MCF 10A (cell line): ENCODE data around the gene PER3. TPM values are rescaled to one million over a fixed set of nuclear protein-coding genes. Genes with fewer than 3 reads are reported as not detected.

Experiments
- BruUV-seq: library from RNA; stranded (reverse); fragments of 400-500 nt; replicated peaks from 2 replicates; lab custom pipeline; 2021; lab: Mats Ljungman, UMichigan
- CTCF ChIA-PET: fragments of 300-600 bp; sonication (Branson Sonifier 250); formaldehyde crosslinking; extraction: SDS; loops from one replicate; lab custom pipeline; 2021; ENCODE audit warnings: antibody characterized with exemption, inconsistent platforms; lab: Yijun Ruan, JAX
- POLR2A ChIA-PET: fragments of 300-600, 350-650 bp; sonication (Branson Sonifier 250); formaldehyde crosslinking; extraction: SDS; loops from one replicate; lab custom pipeline; 2020; ENCODE audit warnings: antibody characterized with exemption, inconsistent platforms; lab: Yijun Ruan, JAX
- DNase-seq: peaks from one replicate; pipeline ENCODE4 v3.0.0-alpha.2; 2018; ENCODE audit not compliant: unreplicated experiment
- H3K27ac Mint-ChIP-seq: one replicate; pipeline ENCODE4 v1.8.0; 2022; ENCODE audit warnings: mild to moderate bottlenecking, low read depth, mixed read lengths; ENCODE audit not compliant: unreplicated experiment
- H3K27me3 Mint-ChIP-seq: one replicate; pipeline ENCODE4 v1.8.0; 2022; ENCODE audit warnings: mixed read lengths; ENCODE audit not compliant: insufficient read depth, unreplicated experiment
- H3K36me3 Mint-ChIP-seq: one replicate; pipeline ENCODE4 v1.8.0; 2022; ENCODE audit warnings: mild to moderate bottlenecking, moderate library complexity, mixed read lengths; ENCODE audit not compliant: insufficient read depth, unreplicated experiment
- H3K4me1 Mint-ChIP-seq: one replicate; pipeline ENCODE4 v1.8.0; 2022; ENCODE audit warnings: mixed read lengths; ENCODE audit not compliant: insufficient read depth, unreplicated experiment
- H3K4me3 Mint-ChIP-seq: one replicate; pipeline ENCODE4 v1.8.0; 2022; ENCODE audit warnings: mild to moderate bottlenecking, moderate library complexity, mixed read lengths; ENCODE audit not compliant: unreplicated experiment
- H3K9me3 Mint-ChIP-seq: one replicate; pipeline ENCODE4 v1.8.0; 2022; ENCODE audit warnings: mixed read lengths; ENCODE audit not compliant: unreplicated experiment
- intact Hi-C: fragments of 100-400 bp; cut with micrococcal nuclease; formaldehyde crosslinking; loops from 2 replicates; pipeline ENCODE4 v1.14.1; 2022
- total RNA-seq: library from RNA; stranded (reverse); gene quantifications from 2 replicates; pipeline ENCODE4 v1.2.3, GENCODE V29; 2022
- TF ChIP-seq, protein P1 (sequence below): fragments of 200-600 bp; IDR thresholded peaks from one replicate; pipeline ENCODE4 v1.8.0; 2022; ENCODE audit warnings: antibody characterized with exemption, mild to moderate bottlenecking; ENCODE audit not compliant: unreplicated experiment

PER3 gene
- total RNA-seq, 1 experiment from 2014 or later, result 0.84 TPM

DNA sequence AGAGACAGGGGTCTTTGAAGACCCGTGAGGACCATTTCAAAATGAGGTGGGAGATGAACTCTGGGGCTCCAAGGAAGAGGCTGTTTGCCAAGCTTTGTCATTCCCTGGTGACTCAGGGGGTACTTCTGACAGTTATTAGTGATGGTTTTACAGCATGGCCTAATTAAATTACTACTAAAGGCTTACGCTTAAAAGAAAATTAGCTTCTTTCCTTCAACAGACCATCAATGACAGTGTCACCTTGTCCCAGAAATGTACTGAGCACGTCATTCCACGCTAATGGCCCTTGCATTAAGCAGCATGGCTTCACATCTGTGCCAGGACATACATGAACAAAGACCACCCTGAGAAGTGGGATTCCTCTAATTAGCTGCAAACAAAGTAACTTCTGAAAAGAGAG is 73.9 kb downstream of the PER3 start:
- Mint-ChIP-seq H3K36me3 (peaks cover 7% of the 10 kb centered on the region), H3K4me1 (no peaks in the 10 kb centered on the region), H3K4me3 (no peak overlapping the region), H3K9me3 (no peaks in the 10 kb centered on the region), H3K27ac (no peak overlapping the region), H3K27me3 (no peaks in the 10 kb centered on the region)
- ChIA-PET CTCF (no interaction called here), POLR2A (no interaction called here)
- DNase-seq, result no peak
- intact Hi-C loops, result no loop called here
- BruUV-seq, result no TSS peak
- TF ChIP-seq, protein P1, sequence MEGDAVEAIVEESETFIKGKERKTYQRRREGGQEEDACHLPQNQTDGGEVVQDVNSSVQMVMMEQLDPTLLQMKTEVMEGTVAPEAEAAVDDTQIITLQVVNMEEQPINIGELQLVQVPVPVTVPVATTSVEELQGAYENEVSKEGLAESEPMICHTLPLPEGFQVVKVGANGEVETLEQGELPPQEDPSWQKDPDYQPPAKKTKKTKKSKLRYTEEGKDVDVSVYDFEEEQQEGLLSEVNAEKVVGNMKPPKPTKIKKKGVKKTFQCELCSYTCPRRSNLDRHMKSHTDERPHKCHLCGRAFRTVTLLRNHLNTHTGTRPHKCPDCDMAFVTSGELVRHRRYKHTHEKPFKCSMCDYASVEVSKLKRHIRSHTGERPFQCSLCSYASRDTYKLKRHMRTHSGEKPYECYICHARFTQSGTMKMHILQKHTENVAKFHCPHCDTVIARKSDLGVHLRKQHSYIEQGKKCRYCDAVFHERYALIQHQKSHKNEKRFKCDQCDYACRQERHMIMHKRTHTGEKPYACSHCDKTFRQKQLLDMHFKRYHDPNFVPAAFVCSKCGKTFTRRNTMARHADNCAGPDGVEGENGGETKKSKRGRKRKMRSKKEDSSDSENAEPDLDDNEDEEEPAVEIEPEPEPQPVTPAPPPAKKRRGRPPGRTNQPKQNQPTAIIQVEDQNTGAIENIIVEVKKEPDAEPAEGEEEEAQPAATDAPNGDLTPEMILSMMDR, result no peak

DNA sequence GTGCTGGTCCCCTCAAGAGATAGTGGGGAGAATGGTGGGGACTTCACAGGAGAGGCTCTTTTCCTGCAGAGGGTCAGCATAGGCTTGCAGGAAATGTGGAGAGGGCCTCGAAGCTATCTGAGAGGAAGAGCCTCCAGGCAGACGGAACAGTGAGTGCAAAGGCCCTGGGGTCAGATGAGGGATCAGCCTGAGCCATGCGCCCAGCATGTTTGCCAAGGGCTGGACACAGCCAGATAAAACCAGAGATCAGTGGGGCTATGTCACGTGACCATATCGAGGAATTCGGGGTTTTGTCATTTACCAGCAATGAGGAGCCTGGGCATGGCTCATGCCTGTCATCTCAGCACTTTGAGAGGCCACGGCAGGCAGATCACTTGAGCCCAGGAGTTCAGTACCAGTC is 75.3 kb downstream of the PER3 start:
- POLR2A ChIA-PET, result no interaction called here
- BruUV-seq, result no TSS peak
- TF ChIP-seq, protein P1, result no peak
- H3K36me3 Mint-ChIP-seq, result peaks cover 7% of the 10 kb centered on the region
- H3K4me1 Mint-ChIP-seq, result no peaks in the 10 kb centered on the region
- H3K4me3 Mint-ChIP-seq, result no peak overlapping the region
- DNase-seq, result no peak
- no peaks in the 10 kb centered on the region for H3K27me3 Mint-ChIP-seq
- intact Hi-C loops, result no loop called here
- CTCF ChIA-PET, result no interaction called here
- H3K9me3 Mint-ChIP-seq, result no peaks in the 10 kb centered on the region
- H3K27ac Mint-ChIP-seq, result no peak overlapping the region

DNA sequence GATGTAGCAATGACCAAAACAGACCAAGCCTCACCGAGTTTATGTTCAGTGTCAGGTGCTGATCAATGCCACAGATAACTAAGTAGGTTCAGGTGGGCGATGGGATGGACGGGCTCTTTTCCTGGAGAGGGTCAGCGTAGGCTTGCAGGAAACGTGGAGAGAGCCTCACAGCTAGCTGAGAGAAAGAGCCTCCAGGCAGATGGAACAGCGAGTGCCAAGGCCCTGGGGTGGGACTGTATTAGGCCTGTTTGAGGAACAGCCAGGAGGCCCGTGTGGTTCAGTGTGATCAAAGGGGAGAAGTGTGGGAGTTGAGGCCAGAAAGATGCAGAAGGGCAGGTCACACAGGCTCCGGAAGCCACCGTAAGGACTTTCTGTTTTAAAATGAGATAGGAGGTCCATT is 76.0 kb downstream of the PER3 start:
- intact Hi-C loops, result no loop called here
- Mint-ChIP-seq H3K4me1 (no peaks in the 10 kb centered on the region), H3K4me3 (no peak overlapping the region), H3K27ac (no peak overlapping the region), H3K27me3 (no peaks in the 10 kb centered on the region), H3K36me3 (peaks cover 7% of the 10 kb centered on the region), H3K9me3 (no peaks in the 10 kb centered on the region)
- no peak for DNase-seq
- BruUV-seq, result no TSS peak
- ChIA-PET CTCF (no interaction called here), POLR2A (no interaction called here)
- TF ChIP-seq, protein P1, result no peak

DNA sequence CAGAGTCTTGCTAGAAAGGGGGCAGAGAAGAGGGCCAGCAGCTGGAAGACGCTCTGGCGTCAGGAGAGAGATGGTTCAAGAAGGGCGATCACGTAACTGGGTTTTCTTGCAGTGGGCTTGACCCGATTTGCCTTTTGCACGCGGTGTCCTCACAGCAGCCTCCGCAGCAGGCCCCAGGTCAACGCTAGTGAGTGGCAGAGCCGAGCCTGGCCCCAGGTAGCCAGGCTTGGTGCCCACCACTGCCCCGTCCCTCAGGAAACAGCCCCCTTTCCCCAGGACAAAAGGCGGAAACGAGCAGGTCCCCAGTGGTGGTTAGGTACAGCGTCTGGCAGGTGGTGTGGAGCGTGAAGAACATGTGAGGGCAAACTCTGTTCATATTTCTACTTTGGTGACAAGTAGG is 77.4 kb downstream of the PER3 start:
- H3K9me3 Mint-ChIP-seq, result no peaks in the 10 kb centered on the region
- H3K4me1 Mint-ChIP-seq, result no peaks in the 10 kb centered on the region
- H3K27ac Mint-ChIP-seq, result no peak overlapping the region
- peaks cover 7% of the 10 kb centered on the region for H3K36me3 Mint-ChIP-seq
- H3K27me3 Mint-ChIP-seq, result no peaks in the 10 kb centered on the region
- intact Hi-C loops, result no loop called here
- POLR2A ChIA-PET, result no interaction called here
- TF ChIP-seq, protein P1, result no peak
- BruUV-seq, result no TSS peak
- DNase-seq, result no peak
- H3K4me3 Mint-ChIP-seq, result no peak overlapping the region
- CTCF ChIA-PET, result no interaction called here
